ENCODE results near the gene SOS2. TPM values are rescaled to one million over a fixed set of nuclear protein-coding genes. Genes with fewer than 3 reads are reported as not detected.

The SOS2 gene
- total RNA-seq, 1 experiment from 2014 or later: 9.4 TPM

- Histone ChIP-seq H3K27ac (ENCODE audit: insufficient read length, low read depth, low read length) (no peak overlapping the region), H4K20me1 (ENCODE audit: control insufficient read depth, insufficient read depth, insufficient read length) (no peaks in the 10 kb centered on the region), H3K27me3 (ENCODE audit: insufficient read depth, low read length) (no peaks in the 10 kb centered on the region), H4K5ac (ENCODE audit: insufficient read length, low read depth, low read length) (no peak overlapping the region), H2BK12ac (ENCODE audit: insufficient read length, low read depth, low read length) (no peak overlapping the region), H3K9ac (ENCODE audit: extremely low read depth, insufficient read length, low read length) (no peak overlapping the region), H3K4ac (ENCODE audit: low read depth, low read length) (no peak overlapping the region), H3K4me1 (ENCODE audit: insufficient read depth, low read length) (no peaks in the 10 kb centered on the region), H4K91ac (ENCODE audit: insufficient read length, low read depth, low read length) (no peak overlapping the region), H3K14ac (ENCODE audit: insufficient read depth, low read length) (no peak overlapping the region), H2AFZ (ENCODE audit: low read length) (no peak overlapping the region), H3K79me2 (ENCODE audit: insufficient read depth, low read length) (no peaks in the 10 kb centered on the region), H3K18ac (ENCODE audit: insufficient read length, low read depth, low read length) (no peak overlapping the region), H2AK5ac (ENCODE audit: insufficient read length, low read length) (no peak overlapping the region), H3K56ac (ENCODE audit: insufficient read length, low read depth, low read length) (no peak overlapping the region), H3K23me2 (ENCODE audit: insufficient read length, low read depth, low read length, poor library complexity, severe bottlenecking) (no peaks in the 10 kb centered on the region), H2BK5ac (ENCODE audit: insufficient read length, low read length) (no peak overlapping the region), H3T11ph (ENCODE audit: low read length) (no peak overlapping the region), H4K8ac (replicated peaks; ENCODE audit: insufficient read length, low read depth, low read length) (no peak overlapping the region), H2BK120ac (ENCODE audit: low read depth, low read length, poor library complexity, severe bottlenecking) (no peak overlapping the region), H3K79me1 (ENCODE audit: insufficient read depth, low read depth, low read length, poor library complexity, severe bottlenecking) (no peaks in the 10 kb centered on the region), H2BK15ac (ENCODE audit: low read depth, low read length) (no peak overlapping the region), H2BK20ac (ENCODE audit: low read depth, low read length, poor library complexity, severe bottlenecking) (no peak overlapping the region), H3K9me3 (ENCODE audit: control insufficient read depth, low read depth, low read length) (no peaks in the 10 kb centered on the region), H3K4me2 (ENCODE audit: insufficient read depth, insufficient read length, low read length) (no peak overlapping the region), H3K23ac (ENCODE audit: insufficient read length, low read depth, low read length) (no peak overlapping the region)
- Mint-ChIP-seq H3K4me3 (no peak overlapping the region), H3K27ac (no peak overlapping the region), H3K9me3 (no peaks in the 10 kb centered on the region), H3K36me3 (ENCODE audit: insufficient read depth in 1 of 3, low read depth in 3 of 3) (no peaks in the 10 kb centered on the region), H3K27me3 (ENCODE audit: low read depth) (no peaks in the 10 kb centered on the region), H3K4me1 (peaks cover 0 to 3% of the 10 kb centered on the region in 2 experiments; a peak in 2 of 4 replicates)
- DNase-seq: no peak
- TF ChIP-seq CTCF (conservative IDR thresholded peaks at IDR 0.05): no peak
- WGBS (ENCODE audit: extremely low coverage, insufficient read length, low lambda C conversion rate): no CpG with 5 or more reads among the region's 3 CpGs
These were observed 92.2 kb downstream of the SOS2 start for GRCh38 chr14:50139192-50139591.

Data from H9 (cell line).